Glutamatergic neuron (in vitro differentiated cells): ENCODE data around the gene CUL1. TPM values are rescaled to one million over a fixed set of nuclear protein-coding genes. Genes with fewer than 3 reads are reported as not detected.

Source experiments
- DNase-seq: peaks from one replicate; pipeline ENCODE4 v3.0.0; 2022
- H3K27ac Mint-ChIP-seq: one replicate; pipeline ENCODE4 v1.8.0; 2020; ENCODE audit warnings: mild to moderate bottlenecking, mixed read lengths, inconsistent platforms; ENCODE audit not compliant: unreplicated experiment
- H3K27me3 Mint-ChIP-seq: one replicate; pipeline ENCODE4 v1.8.0; 2020; ENCODE audit warnings: mild to moderate bottlenecking, moderate library complexity, mixed read lengths, inconsistent platforms; ENCODE audit not compliant: unreplicated experiment
- H3K36me3 Mint-ChIP-seq: one replicate; pipeline ENCODE4 v1.8.0; 2020; ENCODE audit warnings: mild to moderate bottlenecking, mixed read lengths, inconsistent platforms; ENCODE audit not compliant: unreplicated experiment
- H3K4me1 Mint-ChIP-seq: one replicate; pipeline ENCODE4 v1.8.0; 2020; ENCODE audit warnings: mild to moderate bottlenecking, low read depth, mixed read lengths, inconsistent platforms; ENCODE audit not compliant: unreplicated experiment
- H3K4me3 Mint-ChIP-seq: one replicate; pipeline ENCODE4 v1.8.0; 2020; ENCODE audit warnings: mild to moderate bottlenecking, mixed read lengths, inconsistent platforms; ENCODE audit not compliant: unreplicated experiment
- H3K9me3 Mint-ChIP-seq: one replicate; pipeline ENCODE4 v1.8.0; 2020; ENCODE audit warnings: mild to moderate bottlenecking, moderate library complexity, mixed read lengths, inconsistent platforms; ENCODE audit not compliant: unreplicated experiment
- total RNA-seq: library from RNA; stranded (reverse); fragmentation: NEBNext Ultra II Directional; extraction: Animal tissue kit (Norgen Biotek cat#: 25700); gene quantifications from one replicate; pipeline ENCODE4 v1.2.1, GENCODE V29; 2021; ENCODE audit not compliant: unreplicated experiment
- TF ChIP-seq, protein P1 (sequence below): fragments of 200-600 bp; sonication (generic); IDR thresholded peaks from one replicate; pipeline ENCODE4 v1.5.0; 2021; ENCODE audit not compliant: partially characterized antibody, unreplicated experiment

Gene CUL1
- total RNA-seq, 1 donor from 2014 or later = 65.0 TPM

DNA sequence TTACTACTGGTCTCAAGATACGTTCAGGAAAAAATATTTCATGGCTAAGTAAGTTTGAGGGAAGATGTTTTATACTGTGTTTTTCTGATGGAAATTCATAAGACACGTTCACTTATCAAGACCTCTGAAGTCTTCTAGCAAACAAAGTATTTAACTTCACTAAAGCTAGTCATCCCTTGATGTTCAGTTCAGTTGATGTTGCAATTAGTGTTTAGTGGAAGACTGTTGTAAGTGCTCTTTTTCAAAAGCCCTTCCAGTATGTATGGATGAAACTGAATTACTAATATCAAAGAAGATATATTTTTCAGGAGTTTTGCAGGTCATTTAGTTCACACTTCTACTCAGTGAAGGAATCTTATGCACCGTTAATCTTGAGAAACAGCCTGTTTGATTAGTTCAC is 25.1 kb downstream of the CUL1 start:
- no peak for DNase-seq
- Mint-ChIP-seq H3K9me3 (peaks cover 6% of the 10 kb centered on the region), H3K4me3 (no peak overlapping the region), H3K27ac (no peak overlapping the region), H3K27me3 (peaks cover 1% of the 10 kb centered on the region), H3K36me3 (no peaks in the 10 kb centered on the region), H3K4me1 (peaks cover 57% of the 10 kb centered on the region)
- TF ChIP-seq, protein P1, sequence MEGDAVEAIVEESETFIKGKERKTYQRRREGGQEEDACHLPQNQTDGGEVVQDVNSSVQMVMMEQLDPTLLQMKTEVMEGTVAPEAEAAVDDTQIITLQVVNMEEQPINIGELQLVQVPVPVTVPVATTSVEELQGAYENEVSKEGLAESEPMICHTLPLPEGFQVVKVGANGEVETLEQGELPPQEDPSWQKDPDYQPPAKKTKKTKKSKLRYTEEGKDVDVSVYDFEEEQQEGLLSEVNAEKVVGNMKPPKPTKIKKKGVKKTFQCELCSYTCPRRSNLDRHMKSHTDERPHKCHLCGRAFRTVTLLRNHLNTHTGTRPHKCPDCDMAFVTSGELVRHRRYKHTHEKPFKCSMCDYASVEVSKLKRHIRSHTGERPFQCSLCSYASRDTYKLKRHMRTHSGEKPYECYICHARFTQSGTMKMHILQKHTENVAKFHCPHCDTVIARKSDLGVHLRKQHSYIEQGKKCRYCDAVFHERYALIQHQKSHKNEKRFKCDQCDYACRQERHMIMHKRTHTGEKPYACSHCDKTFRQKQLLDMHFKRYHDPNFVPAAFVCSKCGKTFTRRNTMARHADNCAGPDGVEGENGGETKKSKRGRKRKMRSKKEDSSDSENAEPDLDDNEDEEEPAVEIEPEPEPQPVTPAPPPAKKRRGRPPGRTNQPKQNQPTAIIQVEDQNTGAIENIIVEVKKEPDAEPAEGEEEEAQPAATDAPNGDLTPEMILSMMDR = no peak

DNA sequence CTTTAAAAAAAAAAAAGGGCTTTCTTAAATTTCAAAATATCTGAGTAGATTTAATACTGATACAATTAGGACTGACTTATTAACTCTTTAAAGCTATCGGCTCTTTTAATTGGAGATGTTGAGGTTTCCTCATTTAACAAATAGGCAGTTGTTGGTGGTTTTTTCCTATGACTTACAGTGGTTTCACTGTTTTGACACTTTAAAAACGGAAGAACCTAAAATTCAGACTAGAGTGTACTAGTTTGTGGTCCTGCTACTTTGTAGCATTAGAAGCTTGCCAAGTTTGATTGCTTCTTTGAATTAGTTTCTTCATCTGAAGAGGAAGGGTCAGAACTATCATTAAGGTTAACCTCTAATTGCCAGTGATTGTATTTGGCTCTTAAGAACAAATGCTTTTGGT is 27.7 kb downstream of the CUL1 start:
- Mint-ChIP-seq H3K27ac (no peak overlapping the region), H3K4me1 (peaks cover 55% of the 10 kb centered on the region), H3K36me3 (no peaks in the 10 kb centered on the region), H3K9me3 (peaks cover 6% of the 10 kb centered on the region), H3K4me3 (no peak overlapping the region), H3K27me3 (no peaks in the 10 kb centered on the region)
- DNase-seq = no peak
- TF ChIP-seq, protein P1 = no peak

DNA sequence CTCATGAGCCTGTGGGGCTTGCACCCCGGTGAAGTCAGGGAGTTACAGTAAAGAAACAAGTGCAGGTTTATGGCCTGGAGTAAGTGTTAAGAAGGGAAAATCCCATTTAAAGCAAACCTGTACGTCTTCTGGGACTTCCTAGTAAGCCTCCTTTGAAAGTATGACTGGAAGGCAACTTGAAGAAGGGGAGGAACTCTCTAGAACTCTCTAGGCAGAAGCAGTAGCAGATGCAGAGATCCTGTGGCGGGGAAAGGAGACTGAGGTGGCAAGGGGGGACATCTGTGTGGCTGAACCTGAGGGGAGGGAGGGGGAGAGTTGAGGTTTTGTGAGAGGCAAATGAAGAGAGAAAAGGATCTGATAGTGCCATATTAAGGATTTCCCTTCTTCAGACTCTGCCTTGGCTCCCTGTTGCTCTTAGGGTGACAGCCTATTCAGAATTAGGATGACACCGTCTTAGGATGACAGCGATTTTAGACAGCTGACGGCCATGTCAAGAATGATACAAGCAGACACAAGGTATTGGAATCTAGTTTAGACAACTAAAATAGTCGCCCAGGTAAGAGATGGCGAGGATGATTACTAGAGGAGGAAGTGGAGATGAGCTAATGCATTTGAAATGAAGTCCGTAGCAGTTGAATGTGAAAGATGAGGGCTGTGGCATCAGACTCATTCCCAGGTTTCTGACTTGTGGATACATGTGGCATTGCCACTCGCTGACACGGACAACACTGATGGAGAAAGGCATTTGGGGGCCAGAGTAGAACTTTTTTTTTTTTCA is 29.0 kb downstream of the CUL1 start:
- peak overlapping the region; percentile 49 for H3K27ac Mint-ChIP-seq
- no peak overlapping the region for H3K4me3 Mint-ChIP-seq
- no peak for DNase-seq
- TF ChIP-seq, protein P1 = no peak
- H3K9me3 Mint-ChIP-seq = peaks cover 4% of the 10 kb centered on the region
- H3K36me3 Mint-ChIP-seq = no peaks in the 10 kb centered on the region
- H3K4me1 Mint-ChIP-seq = peaks cover 48% of the 10 kb centered on the region
- no peaks in the 10 kb centered on the region for H3K27me3 Mint-ChIP-seq

DNA sequence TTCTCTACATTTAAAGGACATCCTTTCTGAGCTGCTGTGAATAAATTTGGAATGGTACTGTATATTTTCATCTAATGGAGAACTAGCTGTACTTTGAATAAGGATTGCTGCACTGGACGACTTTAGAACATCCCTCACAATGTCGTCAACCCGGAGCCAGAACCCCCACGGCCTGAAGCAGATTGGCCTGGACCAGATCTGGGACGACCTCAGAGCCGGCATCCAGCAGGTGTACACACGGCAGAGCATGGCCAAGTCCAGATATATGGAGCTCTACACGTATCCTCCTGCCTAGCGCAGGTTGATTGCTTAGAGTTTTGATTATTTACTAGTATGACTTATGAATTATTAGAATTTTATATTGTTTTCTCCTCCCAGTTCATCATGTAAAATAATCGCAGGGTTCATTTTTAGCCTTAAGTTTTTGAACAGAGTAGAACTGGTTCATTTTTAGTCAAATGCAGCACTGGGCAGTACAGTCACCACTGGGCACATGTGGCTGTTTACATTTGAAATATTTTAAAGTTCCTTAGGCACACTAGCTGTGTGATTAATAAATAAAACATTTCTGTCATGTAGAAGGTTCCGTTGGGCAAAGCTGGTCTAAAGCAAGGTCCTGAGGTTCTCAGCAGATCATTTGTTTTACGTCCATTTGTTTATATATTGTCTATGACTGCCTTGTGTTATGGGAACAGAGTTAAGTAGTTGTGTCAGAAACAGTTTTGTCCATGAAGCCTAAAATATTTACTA is 31.5 kb downstream of the CUL1 start:
- no peak overlapping the region for H3K27ac Mint-ChIP-seq

More for the DNA sequence above, 31.5 kb downstream of the CUL1 start:
- H3K4me3 Mint-ChIP-seq = no peak overlapping the region
- TF ChIP-seq, protein P1 = no peak
- H3K36me3 Mint-ChIP-seq = peaks cover 4% of the 10 kb centered on the region
- no peaks in the 10 kb centered on the region for H3K27me3 Mint-ChIP-seq
- peaks cover 30% of the 10 kb centered on the region for H3K4me1 Mint-ChIP-seq
- peaks cover 1% of the 10 kb centered on the region for H3K9me3 Mint-ChIP-seq
- DNase-seq = no peak
